ENCODE measurements around the gene TNS3. TPM values are rescaled to one million over a fixed set of nuclear protein-coding genes. Genes with fewer than 3 reads are reported as not detected.

The TNS3 gene
- total RNA-seq, 1 donor from 2014 or later = 30.3 TPM

GRCh38 chr7:47509571-47509970 lies 72.3 kb downstream of the TNS3 start:
- ATAC-seq (ENCODE audit: low read depth) (no peak), DNase-seq (no peak)
- no peak for TF ChIP-seq CTCF (IDR thresholded peaks at IDR 0.05)
- Mint-ChIP-seq H3K27me3 (no peaks in the 10 kb centered on the region), H3K36me3 (ENCODE audit: low read depth) (peaks cover 46% of the 10 kb centered on the region), H3K27ac (no peak overlapping the region), H3K9me3 (no peaks in the 10 kb centered on the region), H3K4me1 (no peaks in the 10 kb centered on the region), H3K4me3 (no peak overlapping the region)
- CTCF ChIA-PET = no interaction called here
- POLR2A ChIA-PET = no interaction called here
- intact Hi-C loops (cut with micrococcal nuclease) = no loop called here

- H3K27me3 Mint-ChIP-seq = no peaks in the 10 kb centered on the region
- CTCF ChIA-PET = no interaction called here
- POLR2A ChIA-PET = interaction anchor here (0.5 kb wide), 1 partner anchor 75 kb away, joined by 3 read pairs; no protein-coding TSS in a partner anchor
- peaks cover 2% of the 10 kb centered on the region for H3K4me1 Mint-ChIP-seq
- peaks cover 46% of the 10 kb centered on the region for H3K36me3 Mint-ChIP-seq (ENCODE audit: low read depth)
- H3K27ac Mint-ChIP-seq = no peak overlapping the region
- intact Hi-C loops (cut with micrococcal nuclease) = no loop called here
- no peaks in the 10 kb centered on the region for H3K9me3 Mint-ChIP-seq
- no peak overlapping the region for H3K4me3 Mint-ChIP-seq
- ATAC-seq (ENCODE audit: low read depth) (no peak), DNase-seq (no peak)
- no peak for TF ChIP-seq CTCF (IDR thresholded peaks at IDR 0.05)
Measured at GRCh38 chr7:47508389-47509380, 73.2 kb downstream of the TNS3 start.

- ChIA-PET CTCF (no interaction called here), POLR2A (no interaction called here)
- no peak for TF ChIP-seq CTCF (IDR thresholded peaks at IDR 0.05)
- ATAC-seq (ENCODE audit: low read depth) (no peak), DNase-seq (no peak)
- Mint-ChIP-seq H3K4me1 (peaks cover 6% of the 10 kb centered on the region), H3K36me3 (ENCODE audit: low read depth) (peaks cover 45% of the 10 kb centered on the region), H3K27ac (no peak overlapping the region), H3K9me3 (no peaks in the 10 kb centered on the region), H3K4me3 (no peak overlapping the region), H3K27me3 (no peaks in the 10 kb centered on the region)
- intact Hi-C loops (cut with micrococcal nuclease) = no loop called here
Measured at GRCh38 chr7:47507522-47507921, 74.4 kb downstream of the TNS3 start.

- no peaks in the 10 kb centered on the region for H3K27me3 Mint-ChIP-seq
- H3K4me3 Mint-ChIP-seq = no peak overlapping the region
- CTCF ChIA-PET = no interaction called here
- ATAC-seq (ENCODE audit: low read depth) = no peak
- POLR2A ChIA-PET = interaction anchor here (0.7 kb wide), 1 partner anchor 10 kb away, joined by 5 read pairs; no protein-coding TSS in a partner anchor
- TF ChIP-seq CTCF (IDR thresholded peaks at IDR 0.05) = no peak
- peaks cover 44% of the 10 kb centered on the region for H3K36me3 Mint-ChIP-seq (ENCODE audit: low read depth)
- DNase-seq = no peak
- no peaks in the 10 kb centered on the region for H3K9me3 Mint-ChIP-seq
- H3K4me1 Mint-ChIP-seq = peaks cover 6% of the 10 kb centered on the region
- H3K27ac Mint-ChIP-seq = no peak overlapping the region
- intact Hi-C loops (cut with micrococcal nuclease) = no loop called here
Measured at GRCh38 chr7:47506382-47507339, 75.2 kb downstream of the TNS3 start.

All from activated B cell treated with CpG ODN at 0.5 μM for 24 hours (primary cell).